Measurements from ENCODE around the gene FGF11.
A peak's percentile ranks its signal among the peaks of the same experiment; 100 is the strongest.
"Not testable (repeated sequence)": the region's sequence is repeated elsewhere in the genome, so short reads cannot be mapped to it uniquely, and the experiment has no call there.

Gene FGF11

GRCh38 chr17:7479213-7480088 is 40.1 kb downstream of the FGF11 start, which contains the start of gene ZBTB4:
Gene ZBTB4, minus strand, starts transcription at chr17:7479631. Its CDS starts 12,830 bp downstream, at chr17:7466801.
- peak; percentile 37 to 49 for DNase-seq (ENCODE audit: low read depth in 2 of 2)

GRCh38 chr17:7480089-7480384 is 40.7 kb downstream of the FGF11 start:
- no peak for DNase-seq (ENCODE audit: low read depth in 2 of 2)

- DNase-seq (ENCODE audit: low read depth in 2 of 2), result not testable (repeated sequence)
Measured at GRCh38 chr17:7481275-7481674, 42.0 kb downstream of the FGF11 start, which contains the start of gene SLC35G6. Gene SLC35G6, plus strand, starts transcription at chr17:7481446. Its CDS starts 71 bp downstream, at chr17:7481517.

- not testable (repeated sequence) for DNase-seq (ENCODE audit: low read depth in 2 of 2)
Measured at GRCh38 chr17:7481842-7482741, 42.8 kb downstream of the FGF11 start.

GRCh38 chr17:7482742-7483088 is 43.4 kb downstream of the FGF11 start:
- DNase-seq (ENCODE audit: low read depth in 2 of 2), result not testable (repeated sequence)

GRCh38 chr17:7483255-7484066 is 44.1 kb downstream of the FGF11 start:
- DNase-seq (ENCODE audit: low read depth in 2 of 2), result peak; percentile 79 to 92

GRCh38 chr17:7484067-7484918 is 45.0 kb downstream of the FGF11 start, which contains the start of gene POLR2A:
Gene POLR2A, plus strand, starts transcription at chr17:7484366.
- DNase-seq (ENCODE audit: low read depth in 2 of 2), result peak; percentile 96 to 97

GRCh38 chr17:7484919-7485377 is 45.6 kb downstream of the FGF11 start:
- DNase-seq (ENCODE audit: low read depth in 2 of 2), result no peak

GRCh38 chr17:7486181-7486580 is 46.9 kb downstream of the FGF11 start:
- DNase-seq (ENCODE audit: low read depth in 2 of 2), result no peak

GRCh38 chr17:7490144-7490543 is 50.8 kb downstream of the FGF11 start:
- no peak for DNase-seq (ENCODE audit: low read depth in 2 of 2)

- no peak for DNase-seq (ENCODE audit: low read depth in 2 of 2)
Measured at GRCh38 chr17:7491583-7491982, 52.3 kb downstream of the FGF11 start.

- no peak for DNase-seq (ENCODE audit: low read depth in 2 of 2)
Measured at GRCh38 chr17:7493941-7494340, 54.6 kb downstream of the FGF11 start.

Data from stimulated activated CD4-positive, alpha-beta T cell treated with anti-CD3 and anti-CD28 coated beads, Interleukin-1b, Interleukin-23, amount 100 ng/mL, for 1 hour (primary cell).